ENCODE measurements around the gene TRMT112.

GRCh38 chr11:64288353-64288750 lies 29.0 kb downstream of the TRMT112 start:
- TF ChIP-seq CTCF (IDR thresholded peaks at IDR 0.05) = no peak
- no peak for TF ChIP-seq POLR2A (IDR thresholded peaks at IDR 0.05)

Measured in right lobe of liver (tissue), 4 donors.